GM12878 (cell line): ENCODE measurements around the gene BRAT1. TPM values are rescaled to one million over a fixed set of nuclear protein-coding genes. Genes with fewer than 3 reads are reported as not detected.

Experiments
- ASH2L ChIP-seq: fragments of 300-600, 200-600 bp; sonication (generic); IDR thresholded peaks from 2 replicates; pipeline ENCODE4 v1.6.1; 2017; ENCODE audit warnings: low read depth, mild to moderate bottlenecking, borderline replicate concordance
- CHD2 ChIP-seq: IDR thresholded peaks from 2 replicates; pipeline ENCODE4 v1.6.1; 2011; ENCODE audit warnings: low read depth, low read length, improper control_type of control experiment, borderline replicate concordance
- NR2F1 ChIP-seq: fragments of 450-650 bp; conservative IDR thresholded peaks from 2 replicates; pipeline ENCODE4 v1.6.1; 2017; ENCODE audit warnings: mild to moderate bottlenecking
- PAX5 ChIP-seq: IDR thresholded peaks from 2 replicates; pipeline ENCODE4 v1.6.1; 2011; ENCODE audit warnings: low read depth, low read length, borderline replicate concordance
- RAD21 ChIP-seq: IDR thresholded peaks from 2 replicates; pipeline ENCODE4 v1.6.1; 2011; ENCODE audit warnings: mild to moderate bottlenecking, low read depth, low read length, moderate library complexity; ENCODE audit not compliant: insufficient read depth
- YBX1 ChIP-seq: fragments of 450-650 bp; IDR thresholded peaks from 2 replicates; pipeline ENCODE4 v1.6.1; 2016; ENCODE audit warnings: antibody characterized with exemption
- polyA plus RNA-seq, 11 experiments: library from polyadenylated mRNA; depleted of rRNA in 4 of 11; unstranded in 6 of 11; stranded (reverse) in 5 of 11; fragments of >200 nt; fragmentation: Nextera tagmentation in 4 of 11; fragmentation: Illumina TruSeq in 1 of 11; extraction: Ambion mirVana in 4 of 11; extraction: Trizol in 1 of 11; gene quantifications; 1 replicate in 1 of 11; 2 replicates in 10 of 11; pipeline versions ENCODE4 v1.2.1 to v1.2.3, GENCODE V29; 2011 to 2016; ENCODE audit warnings: inconsistent platforms in 2 of 11, missing spikeins in 2 of 11, low read depth in 1 of 11
- total RNA-seq, 4 experiments: library from RNA; depleted of rRNA in 3 of 4; stranded (reverse); fragments of >200 nt in 3 of 4; fragmentation: Illumina TruSeq in 1 of 4; extraction: Trizol in 1 of 4; gene quantifications; 2 replicates each; pipeline versions ENCODE4 v1.2.1 to v1.2.3, GENCODE V29; 2013 to 2021
- TF ChIP-seq, protein P1 (sequence below): fragments of 450-650 bp; IDR thresholded peaks from 2 replicates; pipeline ENCODE4 v1.6.1; 2017; ENCODE audit warnings: mild to moderate bottlenecking, moderate library complexity
- TF ChIP-seq, protein P2 (sequence below): IDR thresholded peaks from 2 replicates; pipeline ENCODE4 v1.6.1; 2012; ENCODE audit warnings: mild to moderate bottlenecking, low read depth, low read length

BRAT1 gene
- total and polyA plus RNA-seq, 10 of the 15 experiments (the other 5 are each of a cell fraction or from before 2014, with no cell fraction given), result 0.13 to 53.3 (median 16.0) TPM

DNA sequence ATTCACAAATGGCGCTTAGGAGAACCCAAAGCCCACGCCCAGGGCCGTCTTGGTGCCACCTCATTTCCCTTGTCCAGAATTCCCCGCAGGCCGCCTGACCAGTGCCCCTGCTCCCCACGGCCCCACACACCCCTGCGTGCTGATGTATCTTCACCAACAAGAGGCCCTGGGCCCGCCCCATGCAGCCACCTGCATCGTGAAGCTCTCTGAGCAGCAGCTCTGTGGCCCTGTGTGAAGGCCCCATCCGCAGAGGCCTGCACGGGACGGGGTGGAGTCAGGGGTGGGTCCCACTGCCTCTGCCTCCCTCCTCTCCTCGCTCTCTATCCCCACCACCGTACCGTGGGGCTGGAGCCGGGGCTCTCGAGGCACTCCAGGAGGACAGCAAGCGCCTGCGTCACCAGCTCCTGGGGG, 14.7 kb downstream of the BRAT1 start (continued):
- TF ChIP-seq, protein P1, sequence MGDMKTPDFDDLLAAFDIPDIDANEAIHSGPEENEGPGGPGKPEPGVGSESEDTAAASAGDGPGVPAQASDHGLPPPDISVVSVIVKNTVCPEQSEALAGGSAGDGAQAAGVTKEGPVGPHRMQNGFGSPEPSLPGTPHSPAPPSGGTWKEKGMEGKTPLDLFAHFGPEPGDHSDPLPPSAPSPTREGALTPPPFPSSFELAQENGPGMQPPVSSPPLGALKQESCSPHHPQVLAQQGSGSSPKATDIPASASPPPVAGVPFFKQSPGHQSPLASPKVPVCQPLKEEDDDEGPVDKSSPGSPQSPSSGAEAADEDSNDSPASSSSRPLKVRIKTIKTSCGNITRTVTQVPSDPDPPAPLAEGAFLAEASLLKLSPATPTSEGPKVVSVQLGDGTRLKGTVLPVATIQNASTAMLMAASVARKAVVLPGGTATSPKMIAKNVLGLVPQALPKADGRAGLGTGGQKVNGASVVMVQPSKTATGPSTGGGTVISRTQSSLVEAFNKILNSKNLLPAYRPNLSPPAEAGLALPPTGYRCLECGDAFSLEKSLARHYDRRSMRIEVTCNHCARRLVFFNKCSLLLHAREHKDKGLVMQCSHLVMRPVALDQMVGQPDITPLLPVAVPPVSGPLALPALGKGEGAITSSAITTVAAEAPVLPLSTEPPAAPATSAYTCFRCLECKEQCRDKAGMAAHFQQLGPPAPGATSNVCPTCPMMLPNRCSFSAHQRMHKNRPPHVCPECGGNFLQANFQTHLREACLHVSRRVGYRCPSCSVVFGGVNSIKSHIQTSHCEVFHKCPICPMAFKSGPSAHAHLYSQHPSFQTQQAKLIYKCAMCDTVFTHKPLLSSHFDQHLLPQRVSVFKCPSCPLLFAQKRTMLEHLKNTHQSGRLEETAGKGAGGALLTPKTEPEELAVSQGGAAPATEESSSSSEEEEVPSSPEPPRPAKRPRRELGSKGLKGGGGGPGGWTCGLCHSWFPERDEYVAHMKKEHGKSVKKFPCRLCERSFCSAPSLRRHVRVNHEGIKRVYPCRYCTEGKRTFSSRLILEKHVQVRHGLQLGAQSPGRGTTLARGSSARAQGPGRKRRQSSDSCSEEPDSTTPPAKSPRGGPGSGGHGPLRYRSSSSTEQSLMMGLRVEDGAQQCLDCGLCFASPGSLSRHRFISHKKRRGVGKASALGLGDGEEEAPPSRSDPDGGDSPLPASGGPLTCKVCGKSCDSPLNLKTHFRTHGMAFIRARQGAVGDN, result no peak
- TF ChIP-seq NR2F1, result no peak
- TF ChIP-seq, protein P2, sequence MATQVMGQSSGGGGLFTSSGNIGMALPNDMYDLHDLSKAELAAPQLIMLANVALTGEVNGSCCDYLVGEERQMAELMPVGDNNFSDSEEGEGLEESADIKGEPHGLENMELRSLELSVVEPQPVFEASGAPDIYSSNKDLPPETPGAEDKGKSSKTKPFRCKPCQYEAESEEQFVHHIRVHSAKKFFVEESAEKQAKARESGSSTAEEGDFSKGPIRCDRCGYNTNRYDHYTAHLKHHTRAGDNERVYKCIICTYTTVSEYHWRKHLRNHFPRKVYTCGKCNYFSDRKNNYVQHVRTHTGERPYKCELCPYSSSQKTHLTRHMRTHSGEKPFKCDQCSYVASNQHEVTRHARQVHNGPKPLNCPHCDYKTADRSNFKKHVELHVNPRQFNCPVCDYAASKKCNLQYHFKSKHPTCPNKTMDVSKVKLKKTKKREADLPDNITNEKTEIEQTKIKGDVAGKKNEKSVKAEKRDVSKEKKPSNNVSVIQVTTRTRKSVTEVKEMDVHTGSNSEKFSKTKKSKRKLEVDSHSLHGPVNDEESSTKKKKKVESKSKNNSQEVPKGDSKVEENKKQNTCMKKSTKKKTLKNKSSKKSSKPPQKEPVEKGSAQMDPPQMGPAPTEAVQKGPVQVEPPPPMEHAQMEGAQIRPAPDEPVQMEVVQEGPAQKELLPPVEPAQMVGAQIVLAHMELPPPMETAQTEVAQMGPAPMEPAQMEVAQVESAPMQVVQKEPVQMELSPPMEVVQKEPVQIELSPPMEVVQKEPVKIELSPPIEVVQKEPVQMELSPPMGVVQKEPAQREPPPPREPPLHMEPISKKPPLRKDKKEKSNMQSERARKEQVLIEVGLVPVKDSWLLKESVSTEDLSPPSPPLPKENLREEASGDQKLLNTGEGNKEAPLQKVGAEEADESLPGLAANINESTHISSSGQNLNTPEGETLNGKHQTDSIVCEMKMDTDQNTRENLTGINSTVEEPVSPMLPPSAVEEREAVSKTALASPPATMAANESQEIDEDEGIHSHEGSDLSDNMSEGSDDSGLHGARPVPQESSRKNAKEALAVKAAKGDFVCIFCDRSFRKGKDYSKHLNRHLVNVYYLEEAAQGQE, result no peak
- TF ChIP-seq YBX1, result no peak
- TF ChIP-seq RAD21, result no peak
- TF ChIP-seq CHD2, result no peak
- TF ChIP-seq PAX5, result no peak
- TF ChIP-seq ASH2L, result no peak
- TF ChIP-seq, all 136 proteins: peak for 0
